Stomach (tissue), 9 donors: ENCODE data around the gene CYSTM1. TPM values are rescaled to one million over a fixed set of nuclear protein-coding genes. Genes with fewer than 3 reads are reported as not detected.

ENCODE experiments used
- DNase-seq, 2 donors: peaks; one replicate each; pipeline versions ENCODE4 v3.0.0 to v3.0.0-alpha.2; 2013 to 2019
- H3K27ac ChIP-seq, 5 donors: fragments of 200-600 bp in 4 of 5; sonication (generic) in 4 of 5; one replicate each; pipeline ENCODE4 v1.5.1; 2013 to 2019; ENCODE audit warnings: mild to moderate bottlenecking in 1 of 5, moderate library complexity in 1 of 5
- H3K27me3 ChIP-seq, 3 donors: fragments of 200-600 bp; sonication (generic); one replicate each; pipeline ENCODE4 v1.5.1; 2017 to 2019; ENCODE audit warnings: mixed run types in 1 of 3
- H3K36me3 ChIP-seq, 4 donors: fragments of 200-600 bp; sonication (generic); 1 replicate in 3 of 4; 2 replicates in 1 of 4; pipeline ENCODE4 v1.5.1; 2016 to 2019
- H3K4me1 ChIP-seq, 4 donors: fragments of 200-600 bp; sonication (generic); one replicate each; pipeline ENCODE4 v1.5.1; 2016 to 2019
- H3K4me3 ChIP-seq, 4 donors: fragments of 200-600 bp; sonication (generic) in 3 of 4; one replicate each; pipeline ENCODE4 v1.5.1; 2016 to 2019; ENCODE audit warnings: mild to moderate bottlenecking in 1 of 4
- H3K9me3 ChIP-seq, 4 donors: fragments of 200-600 bp; sonication (generic); one replicate each; pipeline ENCODE4 v1.5.1; 2016 to 2019
- EP300 ChIP-seq: sonication (generic); formaldehyde crosslinking; IDR thresholded peaks from one replicate; pipeline ENCODE4 v1.6.1; 2017; ENCODE audit warnings: antibody characterized with exemption
- POLR2A ChIP-seq, 4 donors: fragments of 450-650 bp; IDR thresholded peaks; one replicate each; pipeline ENCODE4 v1.6.1; 2016; ENCODE audit warnings: antibody characterized with exemption in 4 of 4, control low read depth in 2 of 4, mild to moderate bottlenecking in 1 of 4, moderate library complexity in 1 of 4
- POLR2AphosphoS5 ChIP-seq, 3 donors: sonication (generic); formaldehyde crosslinking; IDR thresholded peaks; one replicate each; pipeline ENCODE4 v1.6.1; 2016; ENCODE audit warnings: antibody characterized with exemption in 3 of 3
- WGBS, 5 donors: extraction: QIAGEN DNeasy Blood & Tissue Kit in 3 of 5; methylation state at CpG; one replicate each; pipeline versions ENCODE4 v1.1.5 to v1.1.7; 2013 to 2018; 5-methylcytosine and 5-hydroxymethylcytosine counted together
- intact Hi-C: fragments of 100-400 bp; cut with DNase I; formaldehyde crosslinking; loops from one replicate; pipeline ENCODE4 v1.15.1; 2023; ENCODE audit warnings: low total_unique reads
- polyA plus RNA-seq, 3 donors: library from polyadenylated mRNA; stranded (reverse); fragments of 200-250 nt; gene quantifications; one replicate each; pipeline ENCODE4 v1.2.3, GENCODE V29; 2013
- total RNA-seq, 5 donors: library from RNA; depleted of rRNA; stranded (reverse); fragments of >200 nt; gene quantifications; one replicate each; pipeline versions ENCODE4 v1.1.0 to v1.2.3, GENCODE V29; 2014 to 2016
- TF ChIP-seq, protein P1 (sequence below), 7 experiments: fragments of 450-650 bp in 4 of 7; fragments of 200-600 bp in 3 of 7; sonication (generic) in 3 of 7; IDR thresholded peaks; one replicate each; pipeline ENCODE4 v1.5.1; 2016 to 2019; ENCODE audit warnings: antibody characterized with exemption in 7 of 7, control low read depth in 2 of 7, mild to moderate bottlenecking in 1 of 7
- donor health status: healthy with polysubstance abuse.
- donor health status: Bipolar disorder and iron deficiency.
- donor health status: healthy.

The CYSTM1 gene
- total and polyA plus RNA-seq, 8 donors, result 23.2 to 3,028 (median 321) TPM

DNA sequence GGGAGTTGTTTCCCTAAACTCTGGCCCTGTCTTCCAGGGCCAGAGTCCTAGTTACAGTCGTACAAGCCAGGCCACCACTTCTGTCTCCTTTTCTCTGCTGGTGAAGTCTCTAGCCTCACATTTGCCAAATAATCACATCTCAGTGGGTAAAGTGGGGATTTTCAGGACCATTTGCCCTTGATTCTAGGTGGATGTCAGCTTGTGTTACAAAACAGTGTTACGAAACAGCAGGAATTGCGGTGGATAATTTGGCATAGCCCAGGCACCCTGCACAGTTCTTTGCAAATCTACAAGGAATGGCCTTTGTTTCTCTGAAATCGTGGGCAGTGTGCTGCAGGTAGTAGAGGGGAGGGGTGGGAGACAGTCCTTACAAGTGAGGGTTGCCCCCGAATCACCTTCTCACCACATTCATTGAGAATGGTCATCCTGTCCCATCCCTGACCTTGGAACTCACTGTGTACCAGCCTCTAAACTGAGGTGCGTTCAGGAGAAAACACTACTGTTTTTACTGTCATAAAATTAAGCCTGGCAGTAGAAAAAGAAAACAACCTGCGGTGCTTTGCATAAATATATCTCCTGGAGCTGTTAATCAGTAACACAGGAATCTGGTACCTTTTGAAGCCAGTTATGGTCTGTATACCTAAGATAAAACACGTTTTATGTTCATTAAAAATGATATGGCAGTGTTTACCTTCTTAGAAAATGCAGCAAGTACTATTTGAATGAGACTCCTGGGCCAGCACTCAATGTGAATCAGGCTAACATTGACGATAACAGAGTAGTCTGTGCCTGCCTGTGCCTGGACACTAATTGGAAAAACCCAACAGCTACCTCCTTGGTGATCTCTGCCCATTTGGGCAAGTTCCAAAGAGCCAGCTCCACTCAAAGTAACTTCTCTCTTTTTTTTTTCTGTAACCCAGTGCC lies 44.3 kb downstream of the CYSTM1 start:
- H3K27me3 ChIP-seq, result no peaks in the 10 kb centered on the region
- 32 to 49% (median 40%) methylated on average over 9 of the region's 9 CpGs for WGBS, 5 donors
- intact Hi-C loops, result no loop called here
- peaks cover 83 to 100% (median 96%) of the 10 kb centered on the region in 4 donors for H3K4me1 ChIP-seq
- no peak overlapping the region for H3K4me3 ChIP-seq
- peak overlapping the region; percentile 81 to 96 (median 85) for H3K27ac ChIP-seq
- H3K36me3 ChIP-seq, result no peaks in the 10 kb centered on the region
- TF ChIP-seq POLR2AphosphoS5 (IDR thresholded peaks at IDR 0.05), result peak in 2 of 3 donors; percentile 73 to 87
- no peak for TF ChIP-seq POLR2A (IDR thresholded peaks at IDR 0.05)
- TF ChIP-seq, protein P1, sequence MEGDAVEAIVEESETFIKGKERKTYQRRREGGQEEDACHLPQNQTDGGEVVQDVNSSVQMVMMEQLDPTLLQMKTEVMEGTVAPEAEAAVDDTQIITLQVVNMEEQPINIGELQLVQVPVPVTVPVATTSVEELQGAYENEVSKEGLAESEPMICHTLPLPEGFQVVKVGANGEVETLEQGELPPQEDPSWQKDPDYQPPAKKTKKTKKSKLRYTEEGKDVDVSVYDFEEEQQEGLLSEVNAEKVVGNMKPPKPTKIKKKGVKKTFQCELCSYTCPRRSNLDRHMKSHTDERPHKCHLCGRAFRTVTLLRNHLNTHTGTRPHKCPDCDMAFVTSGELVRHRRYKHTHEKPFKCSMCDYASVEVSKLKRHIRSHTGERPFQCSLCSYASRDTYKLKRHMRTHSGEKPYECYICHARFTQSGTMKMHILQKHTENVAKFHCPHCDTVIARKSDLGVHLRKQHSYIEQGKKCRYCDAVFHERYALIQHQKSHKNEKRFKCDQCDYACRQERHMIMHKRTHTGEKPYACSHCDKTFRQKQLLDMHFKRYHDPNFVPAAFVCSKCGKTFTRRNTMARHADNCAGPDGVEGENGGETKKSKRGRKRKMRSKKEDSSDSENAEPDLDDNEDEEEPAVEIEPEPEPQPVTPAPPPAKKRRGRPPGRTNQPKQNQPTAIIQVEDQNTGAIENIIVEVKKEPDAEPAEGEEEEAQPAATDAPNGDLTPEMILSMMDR (IDR thresholded peaks at IDR 0.05), result no peak
- TF ChIP-seq EP300, result no peak
- H3K9me3 ChIP-seq, result no peaks in the 10 kb centered on the region
- DNase-seq, result peak; percentile 85 to 91

DNA sequence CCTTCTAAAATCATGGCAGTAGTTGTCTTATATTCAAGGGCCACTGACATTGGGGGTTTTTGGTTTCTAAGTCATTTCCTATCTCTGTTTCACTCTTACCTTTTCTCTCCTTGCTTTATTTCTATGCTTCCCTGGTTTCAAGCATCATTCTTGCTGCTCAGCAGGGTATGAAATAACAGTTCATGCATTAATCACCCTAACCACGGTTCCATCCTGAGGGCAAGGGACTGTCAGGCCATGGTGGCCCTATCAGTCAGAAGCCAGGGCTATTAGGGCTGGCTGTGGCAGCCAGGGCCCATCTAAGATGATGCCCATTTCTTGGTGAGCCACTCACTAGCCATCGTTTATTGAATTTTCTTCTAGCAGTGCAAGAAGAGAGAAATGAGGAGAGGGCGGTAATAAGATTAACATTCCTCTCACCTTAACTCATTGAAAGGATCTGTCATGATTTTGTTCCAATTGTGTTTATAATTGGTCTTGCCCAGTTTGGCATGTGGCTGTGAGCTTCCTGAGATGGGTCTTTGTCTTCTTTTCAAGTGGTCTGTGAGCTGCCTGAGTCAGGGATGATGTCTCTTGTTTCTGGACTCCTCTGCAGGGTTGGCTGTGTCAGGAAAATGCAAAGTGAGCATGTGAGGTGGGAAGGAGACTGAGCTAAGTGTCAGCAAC lies 45.2 kb downstream of the CYSTM1 start:
- H3K4me1 ChIP-seq, result peaks cover 80 to 100% (median 96%) of the 10 kb centered on the region in 4 donors
- no peak for TF ChIP-seq POLR2A (IDR thresholded peaks at IDR 0.05)
- TF ChIP-seq POLR2AphosphoS5 (IDR thresholded peaks at IDR 0.05), result no peak
- no peak for TF ChIP-seq EP300
- TF ChIP-seq, protein P1 (IDR thresholded peaks at IDR 0.05), result no peak

DNA sequence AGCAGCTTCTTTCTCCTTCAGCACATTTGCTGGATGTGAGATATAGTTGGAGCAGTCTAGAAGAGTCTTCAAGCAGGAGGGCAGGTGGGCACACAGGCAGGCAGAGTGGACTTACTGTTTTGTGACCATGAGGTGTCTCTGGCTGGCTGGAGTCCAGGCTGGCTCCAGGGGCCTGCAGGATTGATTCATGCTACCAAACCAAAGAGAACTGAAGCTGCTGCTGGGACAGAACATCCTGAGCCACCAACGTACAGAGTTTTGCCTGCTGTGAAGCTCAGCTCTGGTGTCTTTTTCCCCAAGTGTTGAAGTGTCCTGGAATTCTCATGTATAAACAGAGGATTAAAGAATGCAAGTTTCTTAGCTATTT lies 45.7 kb downstream of the CYSTM1 start:
- no peak for TF ChIP-seq POLR2AphosphoS5 (IDR thresholded peaks at IDR 0.05)
- TF ChIP-seq POLR2A (IDR thresholded peaks at IDR 0.05), result no peak
- TF ChIP-seq, protein P1 (IDR thresholded peaks at IDR 0.05), result no peak
- no peak for TF ChIP-seq EP300
- Histone ChIP-seq H3K4me3 (no peak overlapping the region), H3K27me3 (no peaks in the 10 kb centered on the region), H3K27ac (peak overlapping the region; percentile 81 to 95 (median 85)), H3K9me3 (no peaks in the 10 kb centered on the region), H3K36me3 (peaks cover 0 to 3% (median 0%) of the 10 kb centered on the region in 4 donors), H3K4me1 (peaks cover 81 to 100% (median 96%) of the 10 kb centered on the region in 4 donors)
- intact Hi-C loops, result no loop called here
- DNase-seq, result no peak
- 17 to 47% (median 36%) methylated on average over 1 of the region's 1 CpG for WGBS, 5 donors

More for the DNA sequence above, 45.2 kb downstream of the CYSTM1 start:
- Histone ChIP-seq H3K27me3 (no peaks in the 10 kb centered on the region), H3K4me3 (no peak overlapping the region), H3K9me3 (no peaks in the 10 kb centered on the region), H3K27ac (peak overlapping the region; percentile 81 to 95 (median 85)), H3K36me3 (peaks cover 0 to 3% (median 0%) of the 10 kb centered on the region in 4 donors)
- no peak for DNase-seq
- intact Hi-C loops, result no loop called here
- 34 to 55% (median 42%) methylated on average over 3 of the region's 3 CpGs for WGBS, 5 donors

DNA sequence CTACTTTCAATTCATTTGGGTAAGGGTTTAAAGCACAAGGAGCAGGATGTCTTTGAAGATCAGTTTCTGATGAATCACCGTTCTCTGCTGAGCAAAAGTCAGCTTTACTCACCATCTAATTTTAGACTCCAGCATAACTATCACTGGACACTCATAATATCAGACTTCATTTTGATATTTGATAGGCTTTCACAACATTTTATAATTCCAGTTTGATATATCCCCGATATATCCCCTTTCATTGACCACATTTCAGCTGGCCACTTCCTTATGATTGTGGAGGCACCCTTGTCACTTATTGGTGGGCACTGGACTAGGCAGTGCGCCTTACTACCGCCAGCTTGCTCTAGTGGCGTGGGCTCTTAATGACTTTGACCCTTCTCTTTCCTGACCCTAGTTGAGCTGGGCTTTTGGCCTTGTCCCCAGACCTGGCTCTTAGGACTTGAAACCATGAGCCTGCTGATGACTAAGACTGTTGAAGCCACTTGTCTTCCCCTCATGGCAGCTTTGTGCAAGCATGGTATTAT lies 46.8 kb downstream of the CYSTM1 start:
- Histone ChIP-seq H3K4me1 (peaks cover 80 to 97% (median 93%) of the 10 kb centered on the region in 4 donors), H3K27me3 (no peaks in the 10 kb centered on the region), H3K27ac (peak overlapping the region; percentile 81 to 95 (median 84)), H3K36me3 (peaks cover 0 to 3% (median 0%) of the 10 kb centered on the region in 4 donors), H3K4me3 (no peak overlapping the region), H3K9me3 (no peaks in the 10 kb centered on the region)
- no peak for DNase-seq
- WGBS, 5 donors, result 78 to 82% (median 81%) methylated on average over 5 of the region's 5 CpGs
- TF ChIP-seq, protein P1 (IDR thresholded peaks at IDR 0.05), result no peak
- TF ChIP-seq EP300 (no peak), POLR2A (IDR thresholded peaks at IDR 0.05) (no peak), POLR2AphosphoS5 (IDR thresholded peaks at IDR 0.05) (no peak)
- intact Hi-C loops, result no loop called here
